SK-MEL-5 (cell line): ENCODE measurements around the gene CD200. TPM values are rescaled to one million over a fixed set of nuclear protein-coding genes. Genes with fewer than 3 reads are reported as not detected.
"Not testable (repeated sequence)": the region's sequence is repeated elsewhere in the genome, so short reads cannot be mapped to it uniquely, and the experiment has no call there.

Source experiments
- DNase-seq: peaks from one replicate; pipeline ENCODE4 v3.0.0-alpha.2; 2016; ENCODE audit warnings: low read depth, low spot score
- in situ Hi-C: cut with HindIII; loops from 2 replicates; pipeline ENCODE4 v1.10.0; 2016; ENCODE audit warnings: low sequenced_read_pairs, high pct_unique_total_duplicates, low pct_unique_long_range_greater_than_20kb
- total RNA-seq: library from RNA; depleted of rRNA; stranded (reverse); fragments of >200 nt; shearing (Covaris generic); gene quantifications from 2 replicates; pipeline ENCODE4 v1.2.3, GENCODE V29; 2014

CD200 gene
- total RNA-seq, 1 experiment from 2014 or later, result 1.9 TPM

GRCh38 chr3:112394003-112394640, 61.2 kb downstream of the CD200 start:
- no peak for DNase-seq
- in situ Hi-C loops, result no loop called here

GRCh38 chr3:112395181-112395895, 62.4 kb downstream of the CD200 start:
- DNase-seq, result no peak
- in situ Hi-C loops, result no loop called here

GRCh38 chr3:112395896-112396290, 62.9 kb downstream of the CD200 start:
- no peak for DNase-seq
- in situ Hi-C loops, result no loop called here

- in situ Hi-C loops, result no loop called here
- no peak for DNase-seq
Observed at GRCh38 chr3:112397556-112397955, 64.6 kb downstream of the CD200 start.

- no peak for DNase-seq
- in situ Hi-C loops, result no loop called here
Observed at GRCh38 chr3:112399064-112399463, 66.1 kb downstream of the CD200 start.

GRCh38 chr3:112399554-112399953, 66.6 kb downstream of the CD200 start:
- DNase-seq, in situ Hi-C loops: not testable (repeated sequence)

GRCh38 chr3:112400317-112400716, 67.4 kb downstream of the CD200 start:
- DNase-seq, in situ Hi-C loops: not testable (repeated sequence)

- in situ Hi-C loops, result no loop called here
- DNase-seq, result no peak
Observed at GRCh38 chr3:112401617-112402016, 68.7 kb downstream of the CD200 start.

GRCh38 chr3:112403103-112403502, 70.1 kb downstream of the CD200 start:
- no peak for DNase-seq
- in situ Hi-C loops, result no loop called here

GRCh38 chr3:112404924-112405549, 72.1 kb downstream of the CD200 start:
- in situ Hi-C loops, DNase-seq: not testable (repeated sequence)

- DNase-seq, result no peak
- in situ Hi-C loops, result no loop called here
Observed at GRCh38 chr3:112405845-112406244, 72.9 kb downstream of the CD200 start.

- in situ Hi-C loops, result no loop called here
- DNase-seq, result no peak
Observed at GRCh38 chr3:112407214-112407887, 74.4 kb downstream of the CD200 start.

GRCh38 chr3:112407888-112408702, 75.1 kb downstream of the CD200 start:
- no peak for DNase-seq
- in situ Hi-C loops, result no loop called here

- no peak for DNase-seq
- in situ Hi-C loops, result no loop called here
Observed at GRCh38 chr3:112409041-112409440, 76.1 kb downstream of the CD200 start.

GRCh38 chr3:112411425-112411824, 78.5 kb downstream of the CD200 start:
- in situ Hi-C loops, result no loop called here

More at GRCh38 chr3:112411425-112411824, 78.5 kb downstream of the CD200 start:
- DNase-seq, result no peak
